Measurements from ENCODE around the gene MYRIP. TPM values are rescaled to one million over a fixed set of nuclear protein-coding genes. Genes with fewer than 3 reads are reported as not detected.

MYRIP gene
- total and polyA plus RNA-seq, 2 of the 4 experiments (the other 2 are of a cell fraction), result not detected

- no peak for TF ChIP-seq POLR2A (IDR thresholded peaks at IDR 0.05; ENCODE audit: low read depth, low read length)
- TF ChIP-seq SMC3 (IDR thresholded peaks at IDR 0.05; ENCODE audit: low read depth, low read length), result no peak
- no peak for TF ChIP-seq USF2 (IDR thresholded peaks at IDR 0.05; ENCODE audit: low read depth, low read length)
- TF ChIP-seq NFE2L2 (IDR thresholded peaks at IDR 0.05; ENCODE audit: low read depth, low read length), result no peak
- TF ChIP-seq RFX5 (IDR thresholded peaks at IDR 0.05; ENCODE audit: low read depth, low read length), result no peak
- no peak for ATAC-seq (ENCODE audit: low read depth)
- Histone ChIP-seq H3K4ac (ENCODE audit: low read depth, low read length) (no peak overlapping the region), H4K91ac (ENCODE audit: insufficient read depth, low read depth, low read length) (no peak overlapping the region), H3K9me1 (ENCODE audit: insufficient read depth, low read length) (no peaks in the 10 kb centered on the region), H3K9me3 (ENCODE audit: control insufficient read depth, insufficient read depth, low read length) (no peaks in the 10 kb centered on the region), H3K27me3 (ENCODE audit: control insufficient read depth, insufficient read depth, low read length) (no peaks in the 10 kb centered on the region), H2AFZ (replicated peaks; ENCODE audit: low read length, poor library complexity) (no peak overlapping the region), H3K14ac (replicated peaks; ENCODE audit: low read depth, low read length) (no peak overlapping the region), H3K4me3 (ENCODE audit: insufficient read depth, low read depth, low read length) (no peak overlapping the region), H3K23ac (ENCODE audit: low read depth, low read length) (no peak overlapping the region), H3K18ac (ENCODE audit: low read depth, low read length) (no peak overlapping the region), H3K56ac (ENCODE audit: extremely low read depth, insufficient read depth, low read length) (no peak overlapping the region), H2BK20ac (ENCODE audit: low read depth, low read length) (no peak overlapping the region), H2BK5ac (ENCODE audit: low read depth, low read length, poor library complexity, severe bottlenecking) (no peak overlapping the region), H3K27ac (ENCODE audit: insufficient read depth, low read length) (no peak overlapping the region), H4K5ac (ENCODE audit: low read depth, low read length) (no peak overlapping the region), H2AK5ac (ENCODE audit: low read depth, low read length) (no peak overlapping the region), H2AK9ac (replicated peaks; ENCODE audit: low read depth, low read length, poor library complexity) (no peak overlapping the region), H2BK120ac (ENCODE audit: low read depth, low read length) (no peak overlapping the region), H3K79me1 (ENCODE audit: low read depth in 1 of 2, low read length in 2 of 2) (no peaks in the 10 kb centered on the region), H4K8ac (ENCODE audit: low read depth in 2 of 2, low read length in 2 of 2) (no peak overlapping the region), H4K20me1 (ENCODE audit: insufficient read depth, low read length) (no peaks in the 10 kb centered on the region), H3K4me1 (ENCODE audit: control insufficient read depth, insufficient read depth, low read length) (no peaks in the 10 kb centered on the region), H3K36me3 (ENCODE audit: control insufficient read depth, insufficient read depth, low read length) (no peaks in the 10 kb centered on the region), H3K4me2 (ENCODE audit: low read depth, low read length) (no peak overlapping the region), H3K9ac (ENCODE audit: low read depth, low read length) (no peak overlapping the region), H2BK15ac (ENCODE audit: low read depth, low read length) (no peak overlapping the region)
- in situ Hi-C loops (cut with MboI; ENCODE audit: low sequenced_read_pairs) (no loop called here), intact Hi-C loops (cut with micrococcal nuclease) (no loop called here), dilution Hi-C loops (cut with HindIII; ENCODE audit: low sequenced_read_pairs, unreplicated experiment) (no loop called here)
- ChIA-PET CTCF (no interaction called here), POLR2A (ENCODE audit: unreplicated experiment) (no interaction called here)
- WGBS, 2 experiments (ENCODE audit: extremely low coverage in 2 of 2, insufficient read length in 1 of 2), result no CpG with 5 or more reads among the region's 5 CpGs
- no TSS peak for BruUV-seq (replicated peaks)
- DNase-seq, result no peak
Observed at GRCh38 chr3:40226636-40227035, 417.2 kb downstream of the MYRIP start.
